Calu3 (cell line): ENCODE measurements around the gene PJA2. TPM values are rescaled to one million over a fixed set of nuclear protein-coding genes. Genes with fewer than 3 reads are reported as not detected.

Experiments
- BruUV-seq: library from RNA; stranded (reverse); fragments of 400-500 nt; replicated peaks from 2 replicates; lab custom pipeline; 2021; lab: Mats Ljungman, UMichigan
- CTCF ChIA-PET: fragments of 300-600 bp; sonication (Branson Sonifier 250); formaldehyde crosslinking; loops from one replicate; lab custom pipeline; 2022; ENCODE audit warnings: antibody characterized with exemption; lab: Charles Lee
- DNase-seq: peaks from one replicate; pipeline ENCODE4 v3.0.0; 2022
- H3K27ac Mint-ChIP-seq: one replicate; pipeline ENCODE4 v1.8.0; 2022; ENCODE audit warnings: mixed read lengths; ENCODE audit not compliant: unreplicated experiment
- H3K27me3 Mint-ChIP-seq: one replicate; pipeline ENCODE4 v1.8.0; 2022; ENCODE audit warnings: mixed read lengths; ENCODE audit not compliant: unreplicated experiment
- H3K36me3 Mint-ChIP-seq: one replicate; pipeline ENCODE4 v1.8.0; 2022; ENCODE audit warnings: mild to moderate bottlenecking, moderate library complexity, mixed read lengths; ENCODE audit not compliant: insufficient read depth, unreplicated experiment
- H3K4me1 Mint-ChIP-seq: one replicate; pipeline ENCODE4 v1.8.0; 2022; ENCODE audit warnings: mild to moderate bottlenecking, low read depth, mixed read lengths; ENCODE audit not compliant: unreplicated experiment
- H3K4me3 Mint-ChIP-seq: one replicate; pipeline ENCODE4 v1.8.0; 2022; ENCODE audit warnings: mild to moderate bottlenecking, low read depth, moderate library complexity, mixed read lengths; ENCODE audit not compliant: unreplicated experiment
- H3K9me3 Mint-ChIP-seq: one replicate; pipeline ENCODE4 v1.8.0; 2022; ENCODE audit warnings: low read depth, mixed read lengths; ENCODE audit not compliant: unreplicated experiment
- CTCF ChIP-seq: fragments of 200-600 bp; IDR thresholded peaks from one replicate; pipeline ENCODE4 v1.8.0; 2022; ENCODE audit warnings: antibody characterized with exemption; ENCODE audit not compliant: unreplicated experiment
- intact Hi-C: fragments of 100-400 bp; cut with micrococcal nuclease; formaldehyde crosslinking; loops from one replicate; pipeline ENCODE4 v1.10.0; 2022; ENCODE audit not compliant: unreplicated experiment
- total RNA-seq: library from RNA; stranded (reverse); gene quantifications from 2 replicates; pipeline ENCODE4 v1.2.3, GENCODE V29; 2022

PJA2 gene
- total RNA-seq, 1 experiment from 2014 or later: 89.0 TPM

- intact Hi-C loops: no loop called here
Measured at GRCh38 chr5:109452661-109453060, 42.9 kb upstream of the PJA2 start.

GRCh38 chr5:109451146-109451545 lies 41.4 kb upstream of the PJA2 start:
- CTCF ChIA-PET: no interaction called here
- TF ChIP-seq CTCF: no peak
- H3K4me1 Mint-ChIP-seq: peaks cover 17% of the 10 kb centered on the region
- no peaks in the 10 kb centered on the region for H3K27me3 Mint-ChIP-seq
- intact Hi-C loops: no loop called here
- H3K27ac Mint-ChIP-seq: no peak overlapping the region
- peak; percentile 18 for DNase-seq
- BruUV-seq: no TSS peak
- no peaks in the 10 kb centered on the region for H3K9me3 Mint-ChIP-seq
- H3K36me3 Mint-ChIP-seq: no peaks in the 10 kb centered on the region
- no peak overlapping the region for H3K4me3 Mint-ChIP-seq

More at GRCh38 chr5:109452661-109453060, 42.9 kb upstream of the PJA2 start:
- H3K9me3 Mint-ChIP-seq: no peaks in the 10 kb centered on the region
- no peak for DNase-seq
- no peak overlapping the region for H3K4me3 Mint-ChIP-seq
- TF ChIP-seq CTCF: no peak
- H3K4me1 Mint-ChIP-seq: peaks cover 17% of the 10 kb centered on the region
- H3K27me3 Mint-ChIP-seq: no peaks in the 10 kb centered on the region
- H3K36me3 Mint-ChIP-seq: no peaks in the 10 kb centered on the region
- no peak overlapping the region for H3K27ac Mint-ChIP-seq
- CTCF ChIA-PET: no interaction called here
- no TSS peak for BruUV-seq

DNA sequence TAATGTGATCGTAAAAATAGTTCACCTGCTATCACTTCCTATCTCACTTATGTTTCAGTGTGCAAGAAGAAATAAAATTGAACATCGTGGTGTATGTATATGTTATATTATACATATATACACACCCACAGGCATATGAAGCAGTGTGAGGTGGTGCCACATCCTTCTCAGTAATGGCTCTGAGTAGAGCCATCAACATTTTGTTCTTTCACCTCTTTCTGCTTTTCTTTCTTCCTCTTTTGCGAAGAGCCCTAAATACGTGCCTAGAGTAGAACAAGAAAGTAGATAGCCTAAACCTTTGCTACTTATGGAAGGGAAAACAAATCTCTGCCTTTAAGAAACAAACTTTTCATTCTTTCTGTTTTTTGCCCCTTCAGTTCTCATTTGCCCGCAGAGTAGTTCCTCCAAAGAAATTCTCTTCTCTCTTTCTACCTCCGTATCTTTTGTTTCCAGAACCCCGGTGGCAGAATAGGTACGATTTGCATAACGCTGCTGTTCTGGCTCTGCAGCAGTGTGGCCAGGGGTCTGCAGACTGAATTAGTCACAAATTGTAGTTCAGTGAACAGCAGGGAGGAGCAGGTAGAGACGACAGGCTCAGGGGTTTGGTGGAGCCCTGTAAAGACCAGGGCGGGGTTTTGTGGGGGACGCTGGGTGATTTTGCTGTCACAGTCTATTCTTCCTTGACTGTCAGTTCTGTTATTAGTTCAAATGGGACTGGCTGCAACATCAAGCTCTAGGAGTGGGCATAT lies 40.5 kb upstream of the PJA2 start:
- H3K9me3 Mint-ChIP-seq: no peaks in the 10 kb centered on the region
- H3K4me1 Mint-ChIP-seq: peaks cover 9% of the 10 kb centered on the region
- no peak for DNase-seq
- CTCF ChIA-PET: no interaction called here
- no TSS peak for BruUV-seq
- no peak for TF ChIP-seq CTCF
- intact Hi-C loops: no loop called here
- no peaks in the 10 kb centered on the region for H3K27me3 Mint-ChIP-seq
- no peak overlapping the region for H3K27ac Mint-ChIP-seq
- no peak overlapping the region for H3K4me3 Mint-ChIP-seq
- no peaks in the 10 kb centered on the region for H3K36me3 Mint-ChIP-seq

DNA sequence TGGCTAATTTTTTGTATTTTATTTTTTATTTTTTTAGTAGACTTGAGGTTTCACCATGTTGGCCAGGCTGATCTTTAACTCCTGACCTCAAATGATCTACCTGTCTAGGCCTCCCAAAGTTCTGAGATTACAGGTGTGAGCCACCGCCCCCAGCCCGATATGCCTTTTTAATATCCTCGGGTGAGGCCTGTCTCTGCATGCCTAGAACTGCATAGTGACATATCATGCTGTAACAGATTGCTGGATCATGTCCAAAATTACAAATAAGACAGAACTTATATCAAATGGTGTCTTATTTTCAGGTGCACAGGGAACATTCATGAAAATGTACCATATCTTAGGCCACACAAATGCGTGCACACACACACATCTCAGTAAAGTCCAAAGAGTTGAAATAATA lies 39.1 kb upstream of the PJA2 start:
- Mint-ChIP-seq H3K4me1 (peaks cover 6% of the 10 kb centered on the region), H3K36me3 (no peaks in the 10 kb centered on the region), H3K27ac (no peak overlapping the region), H3K9me3 (no peaks in the 10 kb centered on the region), H3K27me3 (no peaks in the 10 kb centered on the region), H3K4me3 (no peak overlapping the region)
- intact Hi-C loops: no loop called here
- CTCF ChIA-PET: no interaction called here
- BruUV-seq: no TSS peak
- DNase-seq: no peak
- no peak for TF ChIP-seq CTCF
